Activated CD4-positive, alpha-beta T cell treated with anti-CD3 and anti-CD28 coated beads for 36 hours (primary cell): ENCODE measurements around the gene REEP6. TPM values are rescaled to one million over a fixed set of nuclear protein-coding genes. Genes with fewer than 3 reads are reported as not detected.

Experiments used
- ATAC-seq: fragments of 200-7000 bp; cut with Tn5 transposase; one replicate; pipeline ENCODE4 v1.10.0; 2021; ENCODE audit warnings: mild to moderate bottlenecking, moderate library complexity
- CTCF ChIA-PET: fragments of 350-600 bp; sonication (Branson Sonifier 250); formaldehyde crosslinking; loops from one replicate; lab custom pipeline; 2021; ENCODE audit warnings: antibody characterized with exemption; lab: Charles Lee
- POLR2A ChIA-PET: fragments of 350-600 bp; sonication (Branson Sonifier 250); formaldehyde crosslinking; loops from one replicate; lab custom pipeline; 2021; ENCODE audit warnings: antibody characterized with exemption, inconsistent platforms; lab: Charles Lee
- DNase-seq: peaks from one replicate; pipeline ENCODE4 v3.0.0-alpha.2; 2020
- H3K27ac Mint-ChIP-seq: one replicate; pipeline ENCODE4 v1.8.0; 2021; ENCODE audit warnings: mixed read lengths
- H3K27me3 Mint-ChIP-seq: one replicate; pipeline ENCODE4 v1.8.0; 2021; ENCODE audit warnings: mixed read lengths
- H3K36me3 Mint-ChIP-seq: one replicate; pipeline ENCODE4 v1.8.0; 2021; ENCODE audit warnings: low read depth, mixed read lengths
- H3K4me1 Mint-ChIP-seq: one replicate; pipeline ENCODE4 v1.8.0; 2021; ENCODE audit warnings: mixed read lengths
- H3K4me3 Mint-ChIP-seq: one replicate; pipeline ENCODE4 v1.8.0; 2021; ENCODE audit warnings: mild to moderate bottlenecking, moderate library complexity, mixed read lengths
- H3K9me3 Mint-ChIP-seq: one replicate; pipeline ENCODE4 v1.8.0; 2021; ENCODE audit warnings: low read depth, mixed read lengths
- intact Hi-C, 2 experiments: fragments of 100-400 bp; cut with DNase I in 1 of 2; cut with micrococcal nuclease in 1 of 2; formaldehyde crosslinking; loops; one replicate each; pipeline versions ENCODE4 v1.14.2 to v1.15.1; 2022 to 2024; cut with DNase I, micrococcal nuclease
- total RNA-seq, 2 experiments: library from RNA; stranded (reverse); gene quantifications; one replicate each; pipeline ENCODE4 v1.2.3, GENCODE V29; 2021

Gene REEP6
- total RNA-seq, 2 experiments from 2014 or later = 2.1 to 2.7 TPM

- no peaks in the 10 kb centered on the region for H3K36me3 Mint-ChIP-seq
- H3K27me3 Mint-ChIP-seq = peaks cover 54% of the 10 kb centered on the region
- no peak overlapping the region for H3K27ac Mint-ChIP-seq
- peaks cover 16% of the 10 kb centered on the region for H3K4me1 Mint-ChIP-seq
- intact Hi-C loops = no loop called here
- ChIA-PET CTCF (interaction anchor here (0.6 to 1.0 kb wide), 3 partner anchors 13 to 387 kb away, joined by 3 to 4 read pairs (median 3); no protein-coding TSS in a partner anchor), POLR2A (no interaction called here)
- H3K9me3 Mint-ChIP-seq = no peaks in the 10 kb centered on the region
- no peak for DNase-seq
- H3K4me3 Mint-ChIP-seq = no peak overlapping the region
- no peak for ATAC-seq
Observed at GRCh38 chr19:1450735-1451731, 39.9 kb upstream of the REEP6 start.

- ChIA-PET CTCF (interaction anchor here (1.0 to 1.2 kb wide), 2 partner anchors 10 to 13 kb away, joined by 3 read pairs; no protein-coding TSS in a partner anchor), POLR2A (interaction anchor here (0.7 kb wide), 1 partner anchor 294 kb away, joined by 3 read pairs; no protein-coding TSS in a partner anchor)
- Mint-ChIP-seq H3K27me3 (peaks cover 53% of the 10 kb centered on the region), H3K36me3 (no peaks in the 10 kb centered on the region), H3K4me1 (peaks cover 16% of the 10 kb centered on the region), H3K27ac (no peak overlapping the region), H3K4me3 (no peak overlapping the region), H3K9me3 (no peaks in the 10 kb centered on the region)
- ATAC-seq (no peak), DNase-seq (no peak)
- intact Hi-C loops = no loop called here
Observed at GRCh38 chr19:1451916-1452801, 38.8 kb upstream of the REEP6 start.

GRCh38 chr19:1452802-1453524 lies 38.0 kb upstream of the REEP6 start:
- H3K9me3 Mint-ChIP-seq = no peaks in the 10 kb centered on the region
- intact Hi-C loops = no loop called here
- CTCF ChIA-PET = interaction anchor here (1.0 to 1.2 kb wide), 3 partner anchors 8 to 13 kb away, joined by 3 to 7 read pairs (median 3); no protein-coding TSS in a partner anchor

GRCh38 chr19:1453525-1454364 lies 37.2 kb upstream of the REEP6 start:
- Mint-ChIP-seq H3K27me3 (peaks cover 50% of the 10 kb centered on the region), H3K4me3 (no peak overlapping the region), H3K27ac (no peak overlapping the region), H3K36me3 (no peaks in the 10 kb centered on the region), H3K9me3 (no peaks in the 10 kb centered on the region), H3K4me1 (peaks cover 15% of the 10 kb centered on the region)
- no peak for ATAC-seq
- DNase-seq = peak; percentile 46
- intact Hi-C loops = no loop called here
- ChIA-PET POLR2A (interaction anchor here (0.7 kb wide), 1 partner anchor 9 kb away, joined by 4 read pairs; no protein-coding TSS in a partner anchor), CTCF (interaction anchor here (0.7 to 1.2 kb wide), 2 partner anchors 9 to 319 kb away, joined by 4 to 7 read pairs; no protein-coding TSS in a partner anchor)

More at GRCh38 chr19:1452802-1453524, 38.0 kb upstream of the REEP6 start:
- peaks cover 51% of the 10 kb centered on the region for H3K27me3 Mint-ChIP-seq
- H3K4me1 Mint-ChIP-seq = peaks cover 14% of the 10 kb centered on the region
- no peaks in the 10 kb centered on the region for H3K36me3 Mint-ChIP-seq
- ATAC-seq (no peak), DNase-seq (no peak)
- no peak overlapping the region for H3K4me3 Mint-ChIP-seq
- no peak overlapping the region for H3K27ac Mint-ChIP-seq
- POLR2A ChIA-PET = interaction anchor here (0.7 kb wide), 2 partner anchors 8 to 294 kb away, joined by 3 to 4 read pairs; no protein-coding TSS in a partner anchor

GRCh38 chr19:1455002-1455335 lies 36.0 kb upstream of the REEP6 start:
- Mint-ChIP-seq H3K4me3 (no peak overlapping the region), H3K9me3 (no peaks in the 10 kb centered on the region), H3K36me3 (no peaks in the 10 kb centered on the region), H3K27ac (no peak overlapping the region), H3K4me1 (peaks cover 15% of the 10 kb centered on the region), H3K27me3 (peaks cover 45% of the 10 kb centered on the region)
- ChIA-PET POLR2A (interaction anchor here (0.6 to 1.3 kb wide), 2 partner anchors 12 to 276 kb away, joined by 3 to 6 read pairs; no protein-coding TSS in a partner anchor), CTCF (interaction anchor here (0.6 kb wide), 1 partner anchor 849 kb away, joined by 4 read pairs; no protein-coding TSS in a partner anchor)
- peak; percentile 53 for DNase-seq
- ATAC-seq = peak; percentile 2
- intact Hi-C loops = loop anchor here in 1 of 2 experiments (1.0 kb wide), 1 partner anchor 24 kb away; the partner anchor contains the start of gene C19orf25

- ATAC-seq (peak; percentile 82), DNase-seq (peak; percentile 85)
- no peaks in the 10 kb centered on the region for H3K36me3 Mint-ChIP-seq
- H3K4me3 Mint-ChIP-seq = peak overlapping the region; percentile 14
- ChIA-PET CTCF (interaction anchor here (1.0 to 1.5 kb wide), 2 partner anchors 9 to 19 kb away, joined by 3 to 5 read pairs; no protein-coding TSS in a partner anchor), POLR2A (interaction anchor here (0.6 to 1.3 kb wide), 2 partner anchors 11 to 277 kb away, joined by 3 to 6 read pairs; no protein-coding TSS in a partner anchor)
- H3K9me3 Mint-ChIP-seq = no peaks in the 10 kb centered on the region
- intact Hi-C loops = loop anchor here in 1 of 2 experiments (1.0 kb wide), 1 partner anchor 24 kb away; the partner anchor contains the start of gene C19orf25
- peaks cover 41% of the 10 kb centered on the region for H3K27me3 Mint-ChIP-seq
- H3K4me1 Mint-ChIP-seq = peaks cover 15% of the 10 kb centered on the region
- no peak overlapping the region for H3K27ac Mint-ChIP-seq
Observed at GRCh38 chr19:1455336-1456120, 35.5 kb upstream of the REEP6 start.

- H3K36me3 Mint-ChIP-seq = no peaks in the 10 kb centered on the region
- H3K9me3 Mint-ChIP-seq = no peaks in the 10 kb centered on the region
- ChIA-PET CTCF (interaction anchor here (1.0 to 1.5 kb wide), 2 partner anchors 9 to 19 kb away, joined by 3 to 5 read pairs; no protein-coding TSS in a partner anchor), POLR2A (interaction anchor here (1.3 kb wide), 1 partner anchor 10 kb away, joined by 6 read pairs; no protein-coding TSS in a partner anchor)
- no peak overlapping the region for H3K27ac Mint-ChIP-seq
- H3K27me3 Mint-ChIP-seq = peaks cover 35% of the 10 kb centered on the region
- intact Hi-C loops = no loop called here
- H3K4me3 Mint-ChIP-seq = no peak overlapping the region
- DNase-seq (no peak), ATAC-seq (no peak)
- peaks cover 12% of the 10 kb centered on the region for H3K4me1 Mint-ChIP-seq
Observed at GRCh38 chr19:1456121-1456900, 34.7 kb upstream of the REEP6 start.

- Mint-ChIP-seq H3K9me3 (no peaks in the 10 kb centered on the region), H3K4me3 (no peak overlapping the region), H3K36me3 (no peaks in the 10 kb centered on the region), H3K4me1 (peaks cover 12% of the 10 kb centered on the region), H3K27me3 (peaks cover 28% of the 10 kb centered on the region), H3K27ac (no peak overlapping the region)
- intact Hi-C loops = no loop called here
- ATAC-seq (no peak), DNase-seq (no peak)
- ChIA-PET CTCF (interaction anchor here (1.5 to 2.0 kb wide), 2 partner anchors 12 kb away, joined by 3 to 10 read pairs; no protein-coding TSS in a partner anchor), POLR2A (interaction anchor here (0.6 kb wide), 1 partner anchor 14 kb away, joined by 5 read pairs; no protein-coding TSS in a partner anchor)
Observed at GRCh38 chr19:1457031-1457739, 33.8 kb upstream of the REEP6 start.
